Central memory CD8-positive, alpha-beta T cell (primary cell): ENCODE data around the gene BBIP1.

Experiments
- ATAC-seq: fragments of 150-1000 bp; cut with Tn5 transposase; replicated peaks from 2 replicates; pipeline ENCODE4 v1.10.0; 2022; ENCODE audit warnings: mild to moderate bottlenecking, moderate FRiP score, moderate number of reproducible peaks; ENCODE audit not compliant: poor library complexity, severe bottlenecking; ENCODE audit errors: extremely low read depth
- DNase-seq, 2 donors: peaks; one replicate each; pipeline ENCODE4 v3.0.0; 2021; ENCODE audit warnings: low spot score in 2 of 2
- H3K27ac Mint-ChIP-seq: one replicate; pipeline ENCODE4 v1.8.0; 2022; ENCODE audit warnings: low read depth, mild to moderate bottlenecking, moderate library complexity, mixed read lengths
- H3K27me3 Mint-ChIP-seq: one replicate; pipeline ENCODE4 v1.8.0; 2022; ENCODE audit warnings: mixed read lengths
- H3K36me3 Mint-ChIP-seq: one replicate; pipeline ENCODE4 v1.8.0; 2022; ENCODE audit warnings: mild to moderate bottlenecking, moderate library complexity, mixed read lengths; ENCODE audit not compliant: insufficient read depth
- H3K4me1 Mint-ChIP-seq: one replicate; pipeline ENCODE4 v1.8.0; 2022; ENCODE audit warnings: mixed read lengths
- H3K4me3 Mint-ChIP-seq: one replicate; pipeline ENCODE4 v1.8.0; 2022; ENCODE audit warnings: mild to moderate bottlenecking, moderate library complexity, mixed read lengths
- H3K9me3 Mint-ChIP-seq: one replicate; pipeline ENCODE4 v1.8.0; 2022; ENCODE audit warnings: mixed read lengths

Gene BBIP1, protein sequence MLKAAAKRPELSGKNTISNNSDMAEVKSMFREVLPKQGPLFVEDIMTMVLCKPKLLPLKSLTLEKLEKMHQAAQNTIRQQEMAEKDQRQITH

DNA sequence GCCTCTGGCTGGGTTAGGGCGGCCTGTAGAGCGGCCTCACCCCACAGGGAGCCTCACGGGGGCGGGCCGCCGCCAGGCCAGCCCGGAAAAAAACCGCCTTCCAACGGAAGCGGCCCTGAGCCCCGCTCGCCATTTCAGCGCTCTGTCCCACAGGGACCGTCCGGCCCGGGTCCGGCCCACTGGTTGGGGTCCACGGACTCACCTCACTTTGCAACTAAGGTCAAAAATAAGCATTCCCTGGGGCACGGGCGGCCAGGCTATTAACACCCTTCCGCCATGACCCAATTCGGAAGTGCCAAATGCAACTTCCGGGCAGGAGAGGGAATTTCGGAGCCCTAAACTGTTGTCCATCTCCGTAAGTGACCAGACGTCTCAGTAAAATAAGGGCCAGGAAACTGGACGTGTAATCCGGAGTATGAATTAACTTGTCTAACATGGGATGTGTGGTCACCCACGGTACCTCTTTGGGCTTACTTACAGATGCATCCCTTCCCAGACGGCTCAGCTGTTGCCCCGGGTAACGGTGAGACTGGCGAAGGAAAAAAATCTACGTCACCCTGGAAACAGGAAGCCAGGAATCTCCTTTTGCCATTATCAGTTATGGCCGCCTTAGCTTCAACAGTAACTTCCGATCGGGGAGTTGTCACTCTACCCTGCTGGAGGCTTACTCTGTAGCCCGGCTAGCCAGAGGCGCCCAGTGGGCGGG is at the start of gene BBIP1:
Gene BBIP1 (minus strand): TSS at position 538 of the 706 bp plus-strand sequence. CDS start 1,023 bp downstream, outside the sequence.
- Mint-ChIP-seq H3K4me3 (peak within 1 kb of the TSS; percentile 95), H3K27me3 (no peaks in the 10 kb centered on the region), H3K36me3 (peaks cover 29% of the 10 kb centered on the region), H3K27ac (peak within 1 kb of the TSS; percentile 95), H3K9me3 (no peaks in the 10 kb centered on the region), H3K4me1 (peaks cover 37% of the 10 kb centered on the region)
- DNase-seq (peak in 1 of 2 donors; percentile 67), ATAC-seq (peak; percentile 94)

DNA sequence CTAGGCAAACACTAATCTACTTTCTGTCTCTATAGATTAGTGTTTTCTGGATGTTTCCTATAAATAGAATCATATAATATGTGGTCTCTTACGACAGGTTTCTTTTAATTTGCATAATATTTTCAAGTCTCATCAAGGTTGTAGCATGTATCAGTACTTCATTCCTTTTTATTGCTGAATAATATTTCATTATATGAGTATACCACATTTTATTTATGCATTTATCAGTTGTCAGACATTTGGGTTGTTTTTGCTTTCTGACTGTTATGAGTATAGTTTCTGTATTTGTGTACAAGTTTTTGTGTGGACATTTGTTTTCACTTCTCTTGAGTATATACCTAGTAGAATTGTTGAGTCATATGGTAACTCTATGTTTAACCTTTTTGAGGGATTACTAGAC is 48.7 kb upstream of the BBIP1 start:
- Mint-ChIP-seq H3K4me1 (peaks cover 54% of the 10 kb centered on the region), H3K9me3 (no peaks in the 10 kb centered on the region), H3K27me3 (no peaks in the 10 kb centered on the region), H3K4me3 (no peak overlapping the region), H3K27ac (no peak overlapping the region), H3K36me3 (peaks cover 7% of the 10 kb centered on the region)
- ATAC-seq (no peak), DNase-seq (no peak)

DNA sequence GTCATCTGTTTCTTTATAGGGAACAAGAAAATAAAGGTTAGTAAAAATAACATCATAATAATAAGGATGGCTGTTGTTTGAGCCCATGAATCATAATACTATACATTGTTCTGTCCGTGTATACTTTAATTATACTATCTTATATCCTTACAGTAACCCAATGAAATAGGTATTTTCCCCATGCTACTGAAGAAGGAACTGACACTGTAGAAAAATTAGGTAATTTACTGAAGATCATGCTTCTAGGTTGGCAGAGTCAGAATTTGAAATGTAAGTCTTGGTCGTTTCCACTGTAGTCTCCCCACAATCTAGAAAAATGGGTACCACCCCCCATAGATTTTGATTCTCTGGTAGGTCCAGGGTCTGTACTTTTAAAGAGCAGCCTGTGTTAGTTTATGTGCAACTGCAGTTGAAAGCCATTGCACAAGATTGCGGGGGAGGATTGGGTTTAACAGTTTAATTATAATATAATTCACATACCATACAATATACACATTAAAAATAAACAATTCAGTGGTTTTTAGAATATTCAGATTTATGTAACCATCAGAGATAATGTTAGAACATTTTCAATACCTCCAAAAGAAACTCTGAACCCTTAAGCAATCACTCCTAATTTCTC is 48.1 kb upstream of the BBIP1 start:
- H3K27me3 Mint-ChIP-seq, result no peaks in the 10 kb centered on the region
- no peaks in the 10 kb centered on the region for H3K9me3 Mint-ChIP-seq
- H3K4me1 Mint-ChIP-seq, result peaks cover 54% of the 10 kb centered on the region
- H3K36me3 Mint-ChIP-seq, result peaks cover 7% of the 10 kb centered on the region
- DNase-seq (no peak), ATAC-seq (no peak)
- H3K27ac Mint-ChIP-seq, result no peak overlapping the region
- no peak overlapping the region for H3K4me3 Mint-ChIP-seq

DNA sequence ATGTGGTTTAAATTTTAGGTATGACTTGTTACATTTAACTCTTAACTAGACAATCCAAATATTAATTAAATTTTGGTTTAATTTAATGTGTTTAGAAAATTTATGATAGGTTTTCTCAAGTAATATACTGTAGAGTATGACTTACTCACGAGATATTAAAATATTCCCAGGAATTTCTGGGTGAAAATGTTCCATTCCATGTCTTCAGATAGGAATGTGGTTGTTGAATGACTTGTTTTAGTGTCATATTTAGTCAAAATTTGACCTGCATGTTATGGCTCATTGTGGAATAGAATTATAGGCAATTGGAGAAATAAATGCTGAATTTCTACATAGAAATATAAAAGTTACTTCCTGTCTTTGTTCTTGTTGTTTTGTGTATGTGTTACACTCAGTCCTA is 47.2 kb upstream of the BBIP1 start:
- Mint-ChIP-seq H3K4me1 (peaks cover 51% of the 10 kb centered on the region), H3K36me3 (peaks cover 7% of the 10 kb centered on the region), H3K27me3 (no peaks in the 10 kb centered on the region), H3K9me3 (no peaks in the 10 kb centered on the region), H3K27ac (no peak overlapping the region), H3K4me3 (no peak overlapping the region)
- DNase-seq (no peak), ATAC-seq (no peak)

DNA sequence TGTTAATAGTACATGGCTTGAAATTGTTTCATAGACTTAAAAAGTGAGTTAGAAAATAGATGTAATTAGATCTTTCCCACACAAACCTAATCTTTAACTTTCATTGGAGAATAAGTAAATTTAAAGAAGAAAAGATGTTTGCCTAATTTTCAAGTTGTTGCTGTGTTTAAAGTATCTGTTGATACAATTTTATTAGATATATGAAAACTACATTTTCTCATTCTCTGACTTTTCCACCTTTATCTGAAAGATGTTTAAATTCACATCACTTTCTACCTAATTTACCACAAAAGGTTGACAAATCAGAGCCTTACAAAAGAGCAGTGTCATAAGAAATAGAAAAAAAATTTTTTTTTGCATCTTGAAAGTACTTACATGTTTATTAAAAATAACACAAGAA is 46.2 kb upstream of the BBIP1 start:
- H3K4me1 Mint-ChIP-seq, result peaks cover 42% of the 10 kb centered on the region
- no peaks in the 10 kb centered on the region for H3K9me3 Mint-ChIP-seq
- H3K27me3 Mint-ChIP-seq, result no peaks in the 10 kb centered on the region
- no peak overlapping the region for H3K27ac Mint-ChIP-seq
- H3K36me3 Mint-ChIP-seq, result peaks cover 7% of the 10 kb centered on the region
- DNase-seq (no peak), ATAC-seq (no peak)
- no peak overlapping the region for H3K4me3 Mint-ChIP-seq

DNA sequence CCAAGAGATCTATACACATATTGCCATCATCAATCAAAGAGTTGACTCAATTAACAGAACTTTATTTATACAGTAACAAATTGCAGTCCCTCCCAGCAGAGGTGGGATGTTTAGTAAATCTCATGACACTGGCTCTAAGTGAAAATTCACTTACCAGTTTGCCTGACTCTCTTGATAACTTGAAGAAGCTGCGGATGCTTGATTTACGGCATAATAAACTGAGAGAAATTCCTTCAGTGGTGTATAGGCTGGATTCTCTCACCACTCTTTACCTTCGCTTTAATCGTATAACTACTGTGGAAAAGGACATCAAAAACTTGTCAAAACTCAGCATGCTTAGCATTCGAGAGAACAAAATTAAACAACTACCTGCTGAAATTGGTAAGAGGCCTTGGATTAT is 45.7 kb upstream of the BBIP1 start:
- Mint-ChIP-seq H3K9me3 (no peaks in the 10 kb centered on the region), H3K27me3 (no peaks in the 10 kb centered on the region), H3K4me3 (no peak overlapping the region), H3K27ac (no peak overlapping the region), H3K4me1 (peaks cover 38% of the 10 kb centered on the region), H3K36me3 (peaks cover 7% of the 10 kb centered on the region)
- no peak for DNase-seq
- ATAC-seq, result no peak

DNA sequence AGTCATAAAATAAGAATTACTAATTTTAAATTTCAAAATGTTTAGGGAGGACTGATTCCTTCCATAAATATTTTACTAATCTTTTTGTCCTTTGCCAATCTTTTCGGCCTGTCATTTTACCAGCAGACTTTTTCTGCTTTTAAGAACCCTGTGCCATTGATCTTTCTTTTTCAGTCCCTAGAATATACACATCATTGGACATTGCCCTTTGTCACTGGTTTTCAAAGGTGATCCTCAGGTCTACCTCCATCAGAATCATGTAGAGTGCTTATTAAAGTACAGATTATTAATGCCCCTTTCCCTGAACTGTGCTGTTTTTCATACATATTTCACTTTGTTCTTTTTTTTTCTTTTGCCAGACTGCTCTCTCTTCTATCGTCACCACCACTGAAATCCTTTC is 44.2 kb upstream of the BBIP1 start:
- H3K27me3 Mint-ChIP-seq, result no peaks in the 10 kb centered on the region
- peaks cover 38% of the 10 kb centered on the region for H3K4me1 Mint-ChIP-seq
- no peak for ATAC-seq
- DNase-seq, result no peak
- H3K27ac Mint-ChIP-seq, result no peak overlapping the region
- no peak overlapping the region for H3K4me3 Mint-ChIP-seq
- H3K9me3 Mint-ChIP-seq, result no peaks in the 10 kb centered on the region
- peaks cover 7% of the 10 kb centered on the region for H3K36me3 Mint-ChIP-seq

DNA sequence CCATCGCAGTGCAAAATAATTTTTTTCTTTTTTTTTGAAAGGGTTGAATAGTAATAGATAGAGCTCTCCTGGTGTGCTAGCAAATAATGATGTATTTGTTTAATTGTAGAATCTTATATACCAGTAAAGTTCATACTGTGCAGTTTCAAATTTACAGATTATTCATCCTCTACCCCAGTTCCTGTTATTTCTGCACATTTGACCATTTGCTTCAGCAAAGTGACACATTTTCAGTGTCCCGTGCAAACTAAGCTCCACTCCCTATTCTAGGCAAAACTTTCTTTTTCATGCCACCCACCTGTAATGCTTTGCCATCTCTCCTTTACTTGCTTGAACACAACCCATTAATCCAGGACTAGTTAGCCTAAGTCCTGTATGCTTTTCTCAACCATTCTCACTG is 43.5 kb upstream of the BBIP1 start:
- no peak overlapping the region for H3K4me3 Mint-ChIP-seq
- H3K27me3 Mint-ChIP-seq, result no peaks in the 10 kb centered on the region
- ATAC-seq (no peak), DNase-seq (no peak)
- peaks cover 46% of the 10 kb centered on the region for H3K4me1 Mint-ChIP-seq
- peaks cover 7% of the 10 kb centered on the region for H3K36me3 Mint-ChIP-seq
- no peak overlapping the region for H3K27ac Mint-ChIP-seq
- H3K9me3 Mint-ChIP-seq, result no peaks in the 10 kb centered on the region

DNA sequence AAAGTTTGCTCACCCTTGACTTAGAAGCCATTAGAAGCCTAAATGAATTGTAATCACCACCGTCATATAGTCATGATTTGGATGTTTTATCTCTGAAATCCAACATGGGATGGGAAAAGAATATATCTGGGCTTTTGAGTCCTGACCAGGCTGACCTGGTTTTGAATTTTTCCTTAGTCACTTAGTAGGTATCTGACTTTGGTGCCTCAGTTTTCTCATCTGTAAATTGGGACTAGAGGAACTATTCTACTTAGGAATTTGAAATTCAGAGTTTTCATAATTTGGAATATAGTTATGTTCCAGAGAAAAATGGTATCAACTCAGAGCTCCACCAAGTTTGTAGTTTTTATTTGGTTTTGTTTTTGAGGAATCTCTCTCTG is 41.3 kb upstream of the BBIP1 start:
- H3K4me1 Mint-ChIP-seq, result peaks cover 53% of the 10 kb centered on the region
- no peaks in the 10 kb centered on the region for H3K27me3 Mint-ChIP-seq
- no peak overlapping the region for H3K27ac Mint-ChIP-seq

DNA sequence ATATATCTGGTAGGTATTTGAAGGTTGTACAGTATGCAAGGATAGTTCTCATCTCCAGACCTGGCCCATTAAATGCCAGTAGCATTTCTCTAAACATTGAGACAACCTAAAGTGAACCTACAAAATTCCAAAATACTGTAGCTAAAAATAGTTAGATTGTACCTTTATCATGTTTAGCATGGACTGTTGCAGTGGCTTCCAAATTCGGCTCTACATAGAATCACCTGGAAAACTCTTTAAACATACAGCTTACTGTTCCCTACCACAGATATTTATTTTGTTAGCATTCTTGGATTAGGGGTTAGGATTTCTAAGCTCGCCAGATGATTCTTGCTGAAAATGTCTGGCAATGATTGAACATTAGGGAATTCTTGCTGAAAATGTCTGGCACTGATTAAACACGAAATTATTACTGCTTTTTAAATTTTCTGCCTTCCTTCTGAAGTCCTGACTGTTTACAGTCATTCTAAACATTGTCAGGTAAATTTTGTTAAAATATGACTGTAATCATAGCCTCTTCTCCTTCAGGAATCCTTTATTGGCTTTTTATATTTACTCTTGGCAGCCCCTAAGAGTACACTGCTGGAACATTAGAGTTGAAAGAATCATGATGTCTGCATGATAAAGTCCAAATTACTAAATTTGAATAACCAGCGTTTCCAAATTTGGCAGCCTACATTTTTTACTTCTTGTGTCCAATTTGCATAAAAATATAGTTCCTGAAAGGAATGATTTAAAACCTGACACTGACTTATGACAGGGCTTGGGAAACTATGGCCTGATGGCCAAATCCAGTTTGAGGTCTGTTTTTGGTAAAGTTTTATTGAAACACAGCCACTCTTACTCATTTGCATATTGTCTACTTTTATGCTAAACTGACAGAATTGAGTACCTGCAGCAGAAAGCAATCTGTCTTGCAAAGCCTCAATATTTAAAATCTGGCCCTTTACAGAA is 40.7 kb upstream of the BBIP1 start:
- Mint-ChIP-seq H3K27ac (no peak overlapping the region), H3K4me1 (peaks cover 53% of the 10 kb centered on the region), H3K27me3 (no peaks in the 10 kb centered on the region), H3K9me3 (no peaks in the 10 kb centered on the region), H3K4me3 (no peak overlapping the region), H3K36me3 (peaks cover 5% of the 10 kb centered on the region)
- ATAC-seq (no peak), DNase-seq (no peak)

More for the DNA sequence above, 41.3 kb upstream of the BBIP1 start:
- ATAC-seq (no peak), DNase-seq (no peak)
- Mint-ChIP-seq H3K4me3 (no peak overlapping the region), H3K36me3 (peaks cover 5% of the 10 kb centered on the region), H3K9me3 (no peaks in the 10 kb centered on the region)

DNA sequence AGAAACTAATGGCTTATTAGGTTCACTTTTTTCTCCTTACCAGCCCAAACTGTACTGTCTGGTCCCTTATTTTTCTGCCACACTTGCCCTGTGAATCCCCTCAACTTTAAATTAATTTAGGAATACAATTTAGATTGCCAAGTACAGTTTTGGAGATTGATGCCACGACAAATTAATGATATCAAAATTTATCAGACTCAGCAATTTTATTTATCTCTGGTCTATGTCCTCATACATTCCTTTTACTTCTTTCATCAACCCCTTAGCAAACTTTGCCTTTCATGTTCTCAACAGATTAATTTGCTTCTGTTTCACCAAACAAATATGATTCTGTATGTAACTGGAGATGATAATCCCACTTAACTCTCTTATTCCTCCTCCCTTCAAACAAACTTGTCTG is 38.6 kb upstream of the BBIP1 start:
- Mint-ChIP-seq H3K4me3 (no peak overlapping the region), H3K36me3 (no peaks in the 10 kb centered on the region), H3K4me1 (peaks cover 49% of the 10 kb centered on the region), H3K27ac (no peak overlapping the region), H3K27me3 (no peaks in the 10 kb centered on the region), H3K9me3 (no peaks in the 10 kb centered on the region)
- no peak for ATAC-seq
- no peak for DNase-seq

DNA sequence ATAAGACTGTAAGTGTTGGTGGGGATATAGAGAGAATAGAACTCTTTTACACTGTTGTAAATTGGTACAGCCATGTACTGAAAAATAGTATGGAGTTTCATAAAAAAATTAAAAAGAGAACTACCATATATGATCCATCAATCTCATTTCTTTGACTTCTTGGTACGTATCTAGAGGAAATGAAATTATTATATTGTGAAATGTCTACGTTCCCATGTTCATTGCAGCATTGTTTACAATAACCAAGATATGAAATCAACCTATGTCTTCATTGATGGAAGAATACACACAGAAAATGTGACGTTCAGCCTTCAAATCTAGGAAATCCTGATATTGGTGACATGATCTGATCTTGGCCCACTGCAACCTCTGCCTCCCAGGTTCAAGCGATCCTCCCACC is 32.4 kb upstream of the BBIP1 start:
- ATAC-seq (no peak), DNase-seq (no peak)
- H3K27me3 Mint-ChIP-seq, result no peaks in the 10 kb centered on the region
- H3K4me1 Mint-ChIP-seq, result peaks cover 68% of the 10 kb centered on the region
- no peak overlapping the region for H3K4me3 Mint-ChIP-seq
- H3K27ac Mint-ChIP-seq, result no peak overlapping the region
- H3K9me3 Mint-ChIP-seq, result no peaks in the 10 kb centered on the region
- peaks cover 2% of the 10 kb centered on the region for H3K36me3 Mint-ChIP-seq
